D721Med (cell line): ENCODE measurements around the gene HNRNPLL.

Experiments used
- DNase-seq: peaks from one replicate; pipeline ENCODE4 v3.0.0; 2011; ENCODE audit warnings: low spot score; ENCODE audit not compliant: insufficient read length
- FAIRE-seq: peaks from 2 replicates; lab custom pipeline; 2011; peaks lifted over from hg19 to GRCh38; lab: Jason Lieb, UNC
- CTCF ChIP-seq: IDR thresholded peaks from 2 replicates; pipeline ENCODE4 v1.5.1; 2012; ENCODE audit warnings: mild to moderate bottlenecking, control low read depth; ENCODE audit not compliant: insufficient read depth; ENCODE audit errors: missing control alignments

Gene HNRNPLL

GRCh38 chr2:38578832-38579231 lies 23.9 kb downstream of the HNRNPLL start:
- TF ChIP-seq CTCF = no peak
- FAIRE-seq (peak; percentile 89), DNase-seq (no peak)

- no peak for TF ChIP-seq CTCF
- FAIRE-seq (no peak), DNase-seq (no peak)
These were observed 28.4 kb downstream of the HNRNPLL start for GRCh38 chr2:38574278-38574677.

- no peak for DNase-seq
- no peak for TF ChIP-seq CTCF
- peak; percentile 44 for FAIRE-seq
These were observed 30.6 kb downstream of the HNRNPLL start for GRCh38 chr2:38572167-38572566.

GRCh38 chr2:38571193-38571592 lies 31.5 kb downstream of the HNRNPLL start:
- no peak for TF ChIP-seq CTCF
- FAIRE-seq (peak; percentile 38), DNase-seq (no peak)

- no peak for TF ChIP-seq CTCF
- DNase-seq (no peak), FAIRE-seq (peak; percentile 72)
These were observed 33.8 kb downstream of the HNRNPLL start for GRCh38 chr2:38568724-38569436.

GRCh38 chr2:38565333-38565732 lies 37.4 kb downstream of the HNRNPLL start:
- FAIRE-seq (no peak), DNase-seq (no peak)

More at GRCh38 chr2:38565333-38565732, 37.4 kb downstream of the HNRNPLL start:
- no peak for TF ChIP-seq CTCF
